H1 (cell line): Measurements from ENCODE around the gene CPED1.

Experiments
- EP300 ChIP-seq, 2 experiments: IDR thresholded peaks; 1 replicate in 1 of 2; 2 replicates in 1 of 2; pipeline ENCODE4 v1.6.1; 2011 to 2012; ENCODE audit warnings: low read depth in 2 of 2, low read length in 2 of 2, mild to moderate bottlenecking in 2 of 2, borderline replicate concordance in 1 of 2, inconsistent platforms in 1 of 2, moderate library complexity in 1 of 2
- EZH2 ChIP-seq: fragments of 200-600 bp; sonication (generic); IDR thresholded peaks from 2 replicates; pipeline ENCODE4 v1.7.1; 2012; ENCODE audit warnings: low read depth, mild to moderate bottlenecking, moderate library complexity, low read length, inconsistent platforms; ENCODE audit not compliant: severe bottlenecking
- KDM1A ChIP-seq: fragments of 200-600, 300-600 bp; sonication (generic); IDR thresholded peaks from 2 replicates; pipeline ENCODE4 v1.7.1; 2016; ENCODE audit warnings: mild to moderate bottlenecking, low read length, borderline replicate concordance
- KDM5A ChIP-seq: fragments of 200-600 bp; IDR thresholded peaks from 2 replicates; pipeline ENCODE4 v1.7.1; 2012; ENCODE audit warnings: mild to moderate bottlenecking, low read length, inconsistent platforms, mixed read lengths
- POLR2A ChIP-seq, 2 experiments: IDR thresholded peaks; 1 replicate in 1 of 2; 2 replicates in 1 of 2; pipeline ENCODE4 v1.6.1; 2011; ENCODE audit warnings: low read depth in 2 of 2, low read length in 2 of 2, mild to moderate bottlenecking in 2 of 2; ENCODE audit errors: control extremely low read depth in 1 of 2
- POLR2AphosphoS5 ChIP-seq: IDR thresholded peaks from 2 replicates; pipeline ENCODE4 v1.6.1; 2011; ENCODE audit warnings: low read depth, low read length
- TF ChIP-seq, protein P1 (sequence below), 3 experiments: IDR thresholded peaks; 1 replicate in 2 of 3; 2 replicates in 1 of 3; pipeline versions ENCODE4 v1.5.1 to v1.6.1; 2011; ENCODE audit warnings: low read length in 3 of 3, mild to moderate bottlenecking in 3 of 3, inconsistent platforms in 2 of 3, low read depth in 1 of 3, moderate library complexity in 1 of 3; ENCODE audit not compliant: insufficient read depth in 1 of 3; ENCODE audit errors: control extremely low read depth in 1 of 3
- TF ChIP-seq, protein P2 (sequence below): IDR thresholded peaks from 2 replicates; pipeline ENCODE4 v1.6.1; 2012; ENCODE audit warnings: low read length, inconsistent platforms

DNA sequence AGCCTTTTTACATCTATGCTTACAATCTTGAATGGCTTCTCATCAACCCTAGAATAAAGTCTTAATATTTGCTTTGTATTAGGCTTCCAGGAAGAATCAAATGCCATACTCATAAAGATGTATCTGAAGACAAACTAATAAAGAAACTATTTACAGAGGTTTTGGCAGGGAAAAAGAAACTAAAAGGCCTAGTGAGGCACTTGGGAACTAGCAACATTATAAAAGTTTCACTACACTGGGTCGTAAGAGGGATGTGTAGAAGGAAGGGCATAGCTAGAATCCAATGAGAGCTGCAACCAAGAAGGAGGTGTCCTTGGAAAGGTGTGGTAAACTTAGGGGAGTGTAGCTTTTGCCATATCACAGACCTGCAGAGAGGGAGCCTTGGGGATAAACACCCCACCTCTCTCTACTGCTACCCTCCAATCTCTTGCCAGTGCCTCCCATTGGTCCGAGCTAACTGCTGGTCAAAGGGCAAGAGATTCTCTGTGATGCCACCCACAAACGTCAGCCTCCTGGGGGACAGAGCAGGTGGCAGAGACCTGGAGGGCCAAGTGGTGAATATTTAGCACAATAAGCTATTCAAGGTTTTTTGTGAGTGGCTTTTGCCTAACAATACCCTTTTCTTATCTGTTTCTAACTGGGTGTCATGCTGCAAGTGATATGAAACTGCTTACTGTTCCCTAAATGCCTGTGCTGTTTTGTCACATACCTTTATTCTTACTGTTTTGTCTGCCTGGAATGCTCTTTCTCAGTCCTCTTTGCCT, 60.7 kb downstream of the CPED1 start:
- TF ChIP-seq, protein P1, sequence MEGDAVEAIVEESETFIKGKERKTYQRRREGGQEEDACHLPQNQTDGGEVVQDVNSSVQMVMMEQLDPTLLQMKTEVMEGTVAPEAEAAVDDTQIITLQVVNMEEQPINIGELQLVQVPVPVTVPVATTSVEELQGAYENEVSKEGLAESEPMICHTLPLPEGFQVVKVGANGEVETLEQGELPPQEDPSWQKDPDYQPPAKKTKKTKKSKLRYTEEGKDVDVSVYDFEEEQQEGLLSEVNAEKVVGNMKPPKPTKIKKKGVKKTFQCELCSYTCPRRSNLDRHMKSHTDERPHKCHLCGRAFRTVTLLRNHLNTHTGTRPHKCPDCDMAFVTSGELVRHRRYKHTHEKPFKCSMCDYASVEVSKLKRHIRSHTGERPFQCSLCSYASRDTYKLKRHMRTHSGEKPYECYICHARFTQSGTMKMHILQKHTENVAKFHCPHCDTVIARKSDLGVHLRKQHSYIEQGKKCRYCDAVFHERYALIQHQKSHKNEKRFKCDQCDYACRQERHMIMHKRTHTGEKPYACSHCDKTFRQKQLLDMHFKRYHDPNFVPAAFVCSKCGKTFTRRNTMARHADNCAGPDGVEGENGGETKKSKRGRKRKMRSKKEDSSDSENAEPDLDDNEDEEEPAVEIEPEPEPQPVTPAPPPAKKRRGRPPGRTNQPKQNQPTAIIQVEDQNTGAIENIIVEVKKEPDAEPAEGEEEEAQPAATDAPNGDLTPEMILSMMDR (IDR thresholded peaks at IDR 0.05; ENCODE audit: control extremely low read depth in 1 of 3, insufficient read depth in 1 of 3, low read depth in 1 of 3, low read length in 3 of 3) = no peak
- TF ChIP-seq, protein P2, sequence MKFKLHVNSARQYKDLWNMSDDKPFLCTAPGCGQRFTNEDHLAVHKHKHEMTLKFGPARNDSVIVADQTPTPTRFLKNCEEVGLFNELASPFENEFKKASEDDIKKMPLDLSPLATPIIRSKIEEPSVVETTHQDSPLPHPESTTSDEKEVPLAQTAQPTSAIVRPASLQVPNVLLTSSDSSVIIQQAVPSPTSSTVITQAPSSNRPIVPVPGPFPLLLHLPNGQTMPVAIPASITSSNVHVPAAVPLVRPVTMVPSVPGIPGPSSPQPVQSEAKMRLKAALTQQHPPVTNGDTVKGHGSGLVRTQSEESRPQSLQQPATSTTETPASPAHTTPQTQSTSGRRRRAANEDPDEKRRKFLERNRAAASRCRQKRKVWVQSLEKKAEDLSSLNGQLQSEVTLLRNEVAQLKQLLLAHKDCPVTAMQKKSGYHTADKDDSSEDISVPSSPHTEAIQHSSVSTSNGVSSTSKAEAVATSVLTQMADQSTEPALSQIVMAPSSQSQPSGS = no peak
- TF ChIP-seq EZH2 (no peak), KDM1A (no peak), POLR2A (IDR thresholded peaks at IDR 0.05; ENCODE audit: control extremely low read depth in 1 of 2, low read depth in 2 of 2, low read length in 2 of 2) (no peak), POLR2AphosphoS5 (no peak), KDM5A (no peak), EP300 (IDR thresholded peaks at IDR 0.05; ENCODE audit: borderline replicate concordance in 1 of 2, low read depth in 2 of 2, low read length in 2 of 2) (no peak)
